Superior temporal gyrus (tissue), 1 donor: ENCODE data around the gene EBF3.

Experiments
- DNase-seq: peaks from one replicate; pipeline ENCODE4 v3.0.0-alpha.2; 2016; ENCODE audit errors: extremely low spot score

Gene EBF3

GRCh38 chr10:129958629-129959543 lies 5.2 kb downstream of the EBF3 start:
- no peak for DNase-seq

- no peak for DNase-seq
Measured at GRCh38 chr10:129958148-129958628, 5.9 kb downstream of the EBF3 start.

- DNase-seq, result no peak
Measured at GRCh38 chr10:129956876-129957673, 7.0 kb downstream of the EBF3 start.

GRCh38 chr10:129956286-129956670 lies 7.8 kb downstream of the EBF3 start:
- DNase-seq, result no peak

- DNase-seq, result no peak
Measured at GRCh38 chr10:129955601-129956285, 8.3 kb downstream of the EBF3 start.

GRCh38 chr10:129954492-129955315 lies 9.4 kb downstream of the EBF3 start:
- DNase-seq, result no peak

GRCh38 chr10:129953119-129954051 lies 10.7 kb downstream of the EBF3 start:
- DNase-seq, result no peak

GRCh38 chr10:129952378-129953118 lies 11.5 kb downstream of the EBF3 start:
- no peak for DNase-seq

GRCh38 chr10:129951970-129952265 lies 12.2 kb downstream of the EBF3 start:
- no peak for DNase-seq

GRCh38 chr10:129951101-129951969 lies 12.7 kb downstream of the EBF3 start:
- no peak for DNase-seq

GRCh38 chr10:129950676-129951075 lies 13.4 kb downstream of the EBF3 start:
- DNase-seq, result no peak

- no peak for DNase-seq
Measured at GRCh38 chr10:129949891-129950291, 14.2 kb downstream of the EBF3 start.

- DNase-seq, result no peak
Measured at GRCh38 chr10:129949411-129949810, 14.7 kb downstream of the EBF3 start.

GRCh38 chr10:129946859-129947258 lies 17.2 kb downstream of the EBF3 start:
- DNase-seq, result no peak

GRCh38 chr10:129945941-129946760 lies 17.9 kb downstream of the EBF3 start:
- DNase-seq, result no peak

- no peak for DNase-seq
Measured at GRCh38 chr10:129945526-129945925, 18.5 kb downstream of the EBF3 start.

GRCh38 chr10:129945064-129945463 lies 19.0 kb downstream of the EBF3 start:
- DNase-seq, result no peak

GRCh38 chr10:129944456-129944855 lies 19.6 kb downstream of the EBF3 start:
- no peak for DNase-seq
